IMR-90 (cell line): Measurements from ENCODE around the gene AUTS2. TPM values are rescaled to one million over a fixed set of nuclear protein-coding genes. Genes with fewer than 3 reads are reported as not detected.

Source experiments
- ATAC-seq: fragments of 200-7000 bp; cut with Tn5 transposase; 2 replicates; pipeline ENCODE4 v1.9.1; 2020; ENCODE audit warnings: low read depth, mild to moderate bottlenecking, moderate library complexity
- BruUV-seq: library from RNA; stranded (reverse); fragments of 400-500 nt; replicated peaks from 2 replicates; lab custom pipeline; 2021; lab: Mats Ljungman, UMichigan
- CTCF ChIA-PET: fragments of 300-600 bp; formaldehyde crosslinking; extraction: SDS; loops from one replicate; lab custom pipeline; 2021; ENCODE audit warnings: antibody characterized with exemption; lab: Yijun Ruan, JAX
- POLR2A ChIA-PET: fragments of 300-600 bp; sonication (Branson Sonifier 250); formaldehyde crosslinking; loops from one replicate; lab custom pipeline; 2022; ENCODE audit warnings: antibody characterized with exemption; ENCODE audit not compliant: unreplicated experiment; lab: Charles Lee
- DNase-seq: peaks from one replicate; pipeline ENCODE4 v3.0.0; 2013
- H2AFZ ChIP-seq: replicated peaks from 2 replicates; pipeline ENCODE3; 2013; ENCODE audit warnings: low read length, mild to moderate bottlenecking; ENCODE audit not compliant: poor library complexity
- H2AK5ac ChIP-seq: 2 replicates; pipeline ENCODE4 v1.6.1; 2013; ENCODE audit warnings: low read depth, low read length, inconsistent platforms
- H2AK9ac ChIP-seq: replicated peaks from 2 replicates; pipeline ENCODE3; 2013; ENCODE audit warnings: mild to moderate bottlenecking, low read depth, low read length, moderate library complexity; ENCODE audit not compliant: poor library complexity
- H2BK120ac ChIP-seq: 2 replicates; pipeline ENCODE4 v1.6.1; 2013; ENCODE audit warnings: low read depth, low read length, inconsistent platforms
- H2BK15ac ChIP-seq: 3 replicates; pipeline ENCODE4 v1.6.1; 2013; ENCODE audit warnings: low read depth, low read length, inconsistent platforms
- H2BK20ac ChIP-seq: 2 replicates; pipeline ENCODE4 v1.6.1; 2013; ENCODE audit warnings: low read depth, mild to moderate bottlenecking, inconsistent platforms, low read length, moderate library complexity
- H2BK5ac ChIP-seq: 2 replicates; pipeline ENCODE4 v1.6.1; 2013; ENCODE audit warnings: mild to moderate bottlenecking, low read depth, low read length, inconsistent platforms; ENCODE audit not compliant: poor library complexity, severe bottlenecking
- H3K14ac ChIP-seq: replicated peaks from 2 replicates; pipeline ENCODE4 v1.6.1; 2013; ENCODE audit warnings: low read depth, low read length, inconsistent platforms
- H3K18ac ChIP-seq: 2 replicates; pipeline ENCODE4 v1.6.1; 2013; ENCODE audit warnings: low read depth, low read length, control low read depth
- H3K23ac ChIP-seq: 2 replicates; pipeline ENCODE4 v1.6.1; 2013; ENCODE audit warnings: low read depth, low read length, inconsistent platforms
- H3K27ac ChIP-seq: 2 replicates; pipeline ENCODE4 v1.5.1; 2013; ENCODE audit warnings: mild to moderate bottlenecking, control low read depth, low read length; ENCODE audit not compliant: insufficient read depth
- H3K27me3 ChIP-seq: 2 replicates; pipeline ENCODE4 v1.6.1; 2013; ENCODE audit warnings: low read length; ENCODE audit not compliant: control insufficient read depth, insufficient read depth
- H3K36me3 ChIP-seq: 2 replicates; pipeline ENCODE4 v1.6.1; 2013; ENCODE audit warnings: low read length, mixed read lengths; ENCODE audit not compliant: control insufficient read depth, insufficient read depth
- H3K4ac ChIP-seq: 2 replicates; pipeline ENCODE4 v1.6.1; 2013; ENCODE audit warnings: low read depth, low read length, inconsistent platforms
- H3K4me1 ChIP-seq: 2 replicates; pipeline ENCODE4 v1.6.1; 2013; ENCODE audit warnings: low read length, mixed read lengths; ENCODE audit not compliant: control insufficient read depth, insufficient read depth
- H3K4me2 ChIP-seq: 2 replicates; pipeline ENCODE4 v1.6.1; 2013; ENCODE audit warnings: low read depth, mild to moderate bottlenecking, control low read depth, low read length, moderate library complexity
- H3K4me3 ChIP-seq: 2 replicates; pipeline ENCODE4 v1.5.1; 2013; ENCODE audit warnings: low read depth, mild to moderate bottlenecking, control low read depth, low read length, moderate library complexity; ENCODE audit not compliant: insufficient read depth
- H3K56ac ChIP-seq: 2 replicates; pipeline ENCODE4 v1.6.1; 2013; ENCODE audit warnings: low read length, inconsistent platforms; ENCODE audit not compliant: insufficient read depth; ENCODE audit errors: extremely low read depth
- H3K79me1 ChIP-seq, 2 experiments: 2 replicates each; pipeline ENCODE4 v1.6.1; 2013; ENCODE audit warnings: low read length in 2 of 2, inconsistent platforms in 1 of 2, low read depth in 1 of 2
- H3K9ac ChIP-seq: 2 replicates; pipeline ENCODE4 v1.6.1; 2013; ENCODE audit warnings: low read depth, low read length, control low read depth
- H3K9me1 ChIP-seq: 2 replicates; pipeline ENCODE4 v1.6.1; 2013; ENCODE audit warnings: low read length, inconsistent platforms; ENCODE audit not compliant: insufficient read depth
- H3K9me3 ChIP-seq: 2 replicates; pipeline ENCODE4 v1.6.1; 2013; ENCODE audit warnings: low read length; ENCODE audit not compliant: control insufficient read depth, insufficient read depth
- H4K20me1 ChIP-seq: 2 replicates; pipeline ENCODE4 v1.6.1; 2013; ENCODE audit warnings: low read length, inconsistent platforms; ENCODE audit not compliant: insufficient read depth
- H4K5ac ChIP-seq: 2 replicates; pipeline ENCODE4 v1.6.1; 2013; ENCODE audit warnings: mild to moderate bottlenecking, low read depth, low read length, control low read depth
- H4K8ac ChIP-seq, 2 experiments: 2 replicates each; pipeline ENCODE4 v1.6.1; 2013; ENCODE audit warnings: low read depth in 2 of 2, low read length in 2 of 2, control low read depth in 1 of 2, inconsistent platforms in 1 of 2
- H4K91ac ChIP-seq: 2 replicates; pipeline ENCODE4 v1.6.1; 2013; ENCODE audit warnings: low read depth, low read length, inconsistent platforms; ENCODE audit not compliant: insufficient read depth
- BHLHE40 ChIP-seq: fragments of 150-350 bp; IDR thresholded peaks from 2 replicates; pipeline ENCODE4 v1.6.1; 2016; ENCODE audit warnings: mild to moderate bottlenecking, low read depth, low read length
- CHD1 ChIP-seq: IDR thresholded peaks from 2 replicates; pipeline ENCODE4 v1.6.1; 2012; ENCODE audit warnings: low read depth, low read length, improper control_type of control experiment
- CTCF ChIP-seq: conservative IDR thresholded peaks from 2 replicates; pipeline ENCODE4 v1.5.1; 2012; ENCODE audit warnings: mild to moderate bottlenecking, low read depth, low read length, improper control_type of control experiment
- MAFK ChIP-seq: IDR thresholded peaks from 2 replicates; pipeline ENCODE4 v1.6.1; 2012; ENCODE audit warnings: low read depth, low read length, improper control_type of control experiment
- MXI1 ChIP-seq: IDR thresholded peaks from 2 replicates; pipeline ENCODE4 v1.6.1; 2012; ENCODE audit warnings: low read depth, mild to moderate bottlenecking, low read length, moderate library complexity, borderline replicate concordance
- NFE2L2 ChIP-seq: fragments of 150-350 bp; IDR thresholded peaks from 2 replicates; pipeline ENCODE4 v1.6.1; 2016; ENCODE audit warnings: low read depth, mild to moderate bottlenecking, low read length
- RAD21 ChIP-seq: IDR thresholded peaks from 2 replicates; pipeline ENCODE4 v1.6.1; 2012; ENCODE audit warnings: low read length, improper control_type of control experiment
- RCOR1 ChIP-seq: IDR thresholded peaks from 2 replicates; pipeline ENCODE4 v1.6.1; 2012; ENCODE audit warnings: mild to moderate bottlenecking, low read length, improper control_type of control experiment; ENCODE audit not compliant: insufficient replicate concordance
- WGBS, 2 experiments: methylation state at CpG; one replicate each; pipeline versions ENCODE4 v1.1.5 to v1.1.7; 2013; ENCODE audit warnings: missing lambda C conversion rate in 2 of 2; ENCODE audit not compliant: insufficient read length in 1 of 2; ENCODE audit errors: extremely low coverage in 2 of 2; 5-methylcytosine and 5-hydroxymethylcytosine counted together
- dilution Hi-C: fragments of 300-500 bp; cut with HindIII; formaldehyde crosslinking; loops from one replicate; pipeline ENCODE4 v1.14.3; 2018; ENCODE audit warnings: low sequenced_read_pairs; ENCODE audit not compliant: unreplicated experiment
- in situ Hi-C: fragments of 300-500 bp; cut with MboI; formaldehyde crosslinking; loops from 3 replicates; pipeline ENCODE4 v1.14.3; 2019; ENCODE audit warnings: low sequenced_read_pairs, inconsistent platforms, mixed read lengths
- intact Hi-C: fragments of 100-400 bp; cut with micrococcal nuclease; formaldehyde crosslinking; loops from 2 replicates; pipeline ENCODE4 v1.10.0; 2022
- polyA plus RNA-seq, 3 experiments: library from polyadenylated mRNA; depleted of rRNA; stranded (reverse); fragments of >200 nt; gene quantifications; 2 replicates each; pipeline ENCODE4 v1.2.3, GENCODE V29; 2012; ENCODE audit warnings: low replicate concordance in 1 of 3
- total RNA-seq: library from RNA; depleted of rRNA; stranded (reverse); fragments of >200 nt; gene quantifications from 2 replicates; pipeline ENCODE4 v1.2.3, GENCODE V29; 2012

The AUTS2 gene
- total and polyA plus RNA-seq, 2 of the 4 experiments (the other 2 are of a cell fraction): 0.90 to 3.0 TPM

- no peak overlapping the region for H2BK5ac ChIP-seq
- TF ChIP-seq CHD1 (no peak), RAD21 (no peak), MAFK (no peak), BHLHE40 (no peak), NFE2L2 (no peak), MXI1 (no peak), RCOR1 (no peak), CTCF (no peak)
- H4K8ac ChIP-seq: no peak overlapping the region
- no peaks in the 10 kb centered on the region for H3K9me1 ChIP-seq
- dilution Hi-C loops: no loop called here
- H3K56ac ChIP-seq: no peak overlapping the region
- WGBS, 2 experiments: 89% methylated on average over 1 of the region's 7 CpGs; no CpG with 5 or more reads in 1 of the 2 experiments
- no peak overlapping the region for H3K27ac ChIP-seq
- in situ Hi-C loops: no loop called here
- H3K9ac ChIP-seq: no peak overlapping the region
- H2AK5ac ChIP-seq: no peak overlapping the region
- H3K4me3 ChIP-seq: no peak overlapping the region
- H2AK9ac ChIP-seq: no peak overlapping the region
- no peak overlapping the region for H2BK15ac ChIP-seq
- H4K91ac ChIP-seq: no peak overlapping the region
- H3K4me2 ChIP-seq: no peak overlapping the region
- DNase-seq (no peak), ATAC-seq (no peak)
- H2BK120ac ChIP-seq: no peak overlapping the region
- H3K79me1 ChIP-seq: no peaks in the 10 kb centered on the region
- H3K14ac ChIP-seq: no peak overlapping the region
- H3K18ac ChIP-seq: no peak overlapping the region
- no TSS peak for BruUV-seq
- no peak overlapping the region for H4K5ac ChIP-seq
- no peaks in the 10 kb centered on the region for H3K4me1 ChIP-seq
- no peak overlapping the region for H3K23ac ChIP-seq
- no peaks in the 10 kb centered on the region for H3K36me3 ChIP-seq
- H2AFZ ChIP-seq: no peak overlapping the region
- intact Hi-C loops: no loop called here
- CTCF ChIA-PET: interaction anchor here (0.6 kb wide), 1 partner anchor 58 kb away, joined by 6 read pairs; no protein-coding TSS in a partner anchor
- POLR2A ChIA-PET: no interaction called here
- no peaks in the 10 kb centered on the region for H4K20me1 ChIP-seq
- H3K27me3 ChIP-seq: no peaks in the 10 kb centered on the region
- H2BK20ac ChIP-seq: no peak overlapping the region
- no peak overlapping the region for H3K4ac ChIP-seq
- peaks cover 3% of the 10 kb centered on the region; the same call in 1 of the 2 replicates for H3K9me3 ChIP-seq
These were observed 718.5 kb downstream of the AUTS2 start for GRCh38 chr7:70316745-70317144.
